ENCODE data around the gene SERTAD2.
A peak's percentile ranks its signal among the peaks of the same experiment; 100 is the strongest.

SERTAD2 gene

DNA sequence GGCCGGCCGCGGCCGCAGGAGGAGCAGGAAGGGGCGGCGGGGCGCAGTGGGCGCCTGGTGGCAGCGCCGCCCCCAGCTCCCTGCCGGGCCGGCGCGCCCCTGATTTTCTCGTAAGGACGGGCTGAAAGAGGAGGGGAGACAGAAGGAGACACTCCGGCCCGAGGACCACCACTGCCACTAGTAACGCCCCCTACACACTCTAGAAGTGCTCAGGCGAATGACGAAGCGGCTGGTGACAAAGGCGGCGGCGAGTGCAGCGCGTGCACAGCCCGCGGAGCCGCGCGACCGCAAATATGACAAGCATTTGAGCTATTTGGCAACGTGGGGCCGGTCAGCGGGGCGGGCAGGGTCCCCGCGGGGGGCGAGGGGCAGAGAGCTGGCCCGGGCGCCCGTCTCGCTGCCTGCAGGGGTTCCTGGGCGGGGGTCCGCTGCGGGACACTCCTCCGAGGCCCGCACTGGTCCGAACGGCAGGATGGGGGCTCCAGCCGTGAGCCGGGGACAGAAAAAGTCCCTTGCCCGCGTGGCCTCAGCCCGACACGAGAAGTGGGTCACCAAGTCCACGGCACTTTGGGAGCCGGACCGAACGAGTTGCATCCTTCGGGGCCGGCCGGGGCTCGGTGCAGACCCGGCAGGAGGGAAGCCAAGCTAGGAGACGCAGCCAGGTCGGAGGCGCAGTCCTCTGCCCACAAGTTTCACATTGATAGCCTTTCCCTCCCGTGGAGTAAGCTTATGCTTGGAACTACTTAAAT, 524 bp upstream of the SERTAD2 start:
- TF ChIP-seq TAF1 (IDR thresholded peaks at IDR 0.05; ENCODE audit: borderline replicate concordance, insufficient read depth, low read length) (no peak), SIN3A (IDR thresholded peaks at IDR 0.05; ENCODE audit: borderline replicate concordance, insufficient read depth, low read length) (no peak), POLR2AphosphoS5 (IDR thresholded peaks at IDR 0.05; ENCODE audit: low read depth, low read length) (peak; percentile 55), FOXP2 (optimal IDR thresholded peaks at IDR 0.05; ENCODE audit: borderline replicate concordance, extremely low read depth, extremely low read length, insufficient read depth) (no peak)
- TF ChIP-seq, protein P1, sequence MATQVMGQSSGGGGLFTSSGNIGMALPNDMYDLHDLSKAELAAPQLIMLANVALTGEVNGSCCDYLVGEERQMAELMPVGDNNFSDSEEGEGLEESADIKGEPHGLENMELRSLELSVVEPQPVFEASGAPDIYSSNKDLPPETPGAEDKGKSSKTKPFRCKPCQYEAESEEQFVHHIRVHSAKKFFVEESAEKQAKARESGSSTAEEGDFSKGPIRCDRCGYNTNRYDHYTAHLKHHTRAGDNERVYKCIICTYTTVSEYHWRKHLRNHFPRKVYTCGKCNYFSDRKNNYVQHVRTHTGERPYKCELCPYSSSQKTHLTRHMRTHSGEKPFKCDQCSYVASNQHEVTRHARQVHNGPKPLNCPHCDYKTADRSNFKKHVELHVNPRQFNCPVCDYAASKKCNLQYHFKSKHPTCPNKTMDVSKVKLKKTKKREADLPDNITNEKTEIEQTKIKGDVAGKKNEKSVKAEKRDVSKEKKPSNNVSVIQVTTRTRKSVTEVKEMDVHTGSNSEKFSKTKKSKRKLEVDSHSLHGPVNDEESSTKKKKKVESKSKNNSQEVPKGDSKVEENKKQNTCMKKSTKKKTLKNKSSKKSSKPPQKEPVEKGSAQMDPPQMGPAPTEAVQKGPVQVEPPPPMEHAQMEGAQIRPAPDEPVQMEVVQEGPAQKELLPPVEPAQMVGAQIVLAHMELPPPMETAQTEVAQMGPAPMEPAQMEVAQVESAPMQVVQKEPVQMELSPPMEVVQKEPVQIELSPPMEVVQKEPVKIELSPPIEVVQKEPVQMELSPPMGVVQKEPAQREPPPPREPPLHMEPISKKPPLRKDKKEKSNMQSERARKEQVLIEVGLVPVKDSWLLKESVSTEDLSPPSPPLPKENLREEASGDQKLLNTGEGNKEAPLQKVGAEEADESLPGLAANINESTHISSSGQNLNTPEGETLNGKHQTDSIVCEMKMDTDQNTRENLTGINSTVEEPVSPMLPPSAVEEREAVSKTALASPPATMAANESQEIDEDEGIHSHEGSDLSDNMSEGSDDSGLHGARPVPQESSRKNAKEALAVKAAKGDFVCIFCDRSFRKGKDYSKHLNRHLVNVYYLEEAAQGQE (IDR thresholded peaks at IDR 0.05; ENCODE audit: insufficient read depth in 1 of 2, low read depth in 2 of 2, low read length in 2 of 2), result no peak

DNA sequence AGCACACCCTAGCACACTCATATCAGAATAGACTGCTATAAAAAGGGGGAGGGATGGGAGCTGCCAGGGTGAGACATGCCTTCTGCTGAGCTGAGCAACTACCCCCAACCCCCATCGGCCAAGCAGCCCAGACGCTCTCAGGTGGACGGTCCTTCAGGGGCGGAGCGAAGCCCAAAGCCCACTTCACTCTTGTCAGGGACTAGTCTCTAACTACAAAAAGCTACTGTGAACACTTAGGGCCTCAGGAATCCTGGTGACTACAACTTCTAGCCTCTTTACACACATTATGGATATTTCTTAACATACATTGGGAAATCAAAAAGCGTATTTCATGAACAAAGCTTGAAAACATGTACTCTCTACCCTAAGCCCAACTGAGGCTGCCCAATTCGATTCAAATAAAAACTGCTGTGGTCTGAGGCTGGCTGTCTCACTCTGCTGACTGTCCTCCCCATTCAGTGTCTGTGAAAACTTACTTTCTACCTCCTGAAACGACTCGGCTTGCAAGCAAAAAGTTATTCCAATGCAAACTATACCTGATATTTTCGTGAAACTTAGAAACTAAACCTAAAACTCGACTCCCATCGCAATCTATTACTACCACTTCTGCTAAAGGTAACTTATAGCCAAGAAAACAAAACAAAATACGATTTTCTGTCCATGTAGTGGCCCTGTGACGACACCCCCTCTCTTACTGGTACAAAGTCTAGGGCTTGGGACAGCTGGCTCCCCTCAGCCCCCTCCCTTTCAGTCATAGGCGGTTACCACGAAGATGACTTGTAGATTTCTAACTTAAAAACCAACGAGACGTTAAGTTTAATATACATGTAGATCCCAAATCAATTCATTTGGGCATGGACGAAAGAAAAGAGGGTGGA, 1.2 kb downstream of the SERTAD2 start:
- TF ChIP-seq TAF1 (IDR thresholded peaks at IDR 0.05; ENCODE audit: borderline replicate concordance, insufficient read depth, low read length) (no peak), POLR2AphosphoS5 (IDR thresholded peaks at IDR 0.05; ENCODE audit: low read depth, low read length) (no peak), FOXP2 (optimal IDR thresholded peaks at IDR 0.05; ENCODE audit: borderline replicate concordance, extremely low read depth, extremely low read length, insufficient read depth) (no peak), SIN3A (IDR thresholded peaks at IDR 0.05; ENCODE audit: borderline replicate concordance, insufficient read depth, low read length) (no peak)
- TF ChIP-seq, protein P1 (IDR thresholded peaks at IDR 0.05; ENCODE audit: insufficient read depth in 1 of 2, low read depth in 2 of 2, low read length in 2 of 2), result no peak

DNA sequence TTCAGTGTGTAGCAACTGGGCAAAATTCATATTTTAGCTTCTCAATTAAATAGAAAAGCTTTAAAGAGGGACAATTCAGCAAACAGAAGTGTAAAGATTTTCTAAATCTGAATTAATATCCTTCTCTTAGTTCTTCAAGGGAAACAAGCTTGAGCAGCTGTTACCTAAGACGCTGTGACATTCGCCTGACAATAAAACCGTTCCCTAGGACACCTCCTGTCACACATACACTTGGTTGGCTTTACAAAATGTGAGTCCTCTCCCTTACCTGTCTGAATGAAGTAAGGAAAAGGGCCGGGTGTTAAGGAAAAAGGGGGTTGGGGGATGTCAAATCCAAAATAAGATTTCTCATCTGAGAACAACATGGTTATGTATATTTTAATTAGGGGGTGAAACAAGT, 2.1 kb downstream of the SERTAD2 start:
- TF ChIP-seq FOXP2 (optimal IDR thresholded peaks at IDR 0.05; ENCODE audit: borderline replicate concordance, extremely low read depth, extremely low read length, insufficient read depth), result no peak
- TF ChIP-seq POLR2AphosphoS5 (IDR thresholded peaks at IDR 0.05; ENCODE audit: low read depth, low read length), result no peak

DNA sequence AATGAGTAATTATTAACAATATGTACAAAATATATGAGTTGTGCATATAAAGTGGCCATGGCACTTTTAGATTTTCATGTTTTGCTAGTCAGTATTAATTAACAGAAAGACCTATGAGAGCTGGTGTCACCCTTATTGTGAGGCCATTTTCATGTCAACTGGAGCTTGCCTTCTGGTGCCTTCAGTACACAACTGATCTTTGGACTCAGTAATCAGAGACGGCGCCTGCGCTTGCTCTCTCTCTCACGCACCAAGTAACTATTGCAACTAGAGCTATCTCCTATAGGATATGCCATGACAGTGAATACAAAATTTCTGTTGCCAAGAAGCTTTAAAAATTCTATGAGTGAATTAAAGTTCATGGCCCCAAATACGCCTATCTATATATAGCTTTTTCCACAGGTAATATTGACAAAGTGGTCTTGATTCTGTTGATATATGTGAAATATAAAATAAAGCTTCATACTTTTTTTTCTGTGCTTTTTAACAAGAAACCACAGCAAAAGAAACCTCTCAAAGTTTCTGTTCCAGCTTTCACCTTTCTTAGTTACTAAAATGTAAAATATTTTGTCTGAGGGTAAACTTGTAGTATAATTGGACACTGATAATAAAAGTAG, 2.9 kb downstream of the SERTAD2 start:
- TF ChIP-seq, protein P1 (IDR thresholded peaks at IDR 0.05; ENCODE audit: insufficient read depth in 1 of 2, low read depth in 2 of 2, low read length in 2 of 2), result no peak
- TF ChIP-seq SIN3A (IDR thresholded peaks at IDR 0.05; ENCODE audit: borderline replicate concordance, insufficient read depth, low read length) (no peak), POLR2AphosphoS5 (IDR thresholded peaks at IDR 0.05; ENCODE audit: low read depth, low read length) (no peak), FOXP2 (optimal IDR thresholded peaks at IDR 0.05; ENCODE audit: borderline replicate concordance, extremely low read depth, extremely low read length, insufficient read depth) (no peak), TAF1 (IDR thresholded peaks at IDR 0.05; ENCODE audit: borderline replicate concordance, insufficient read depth, low read length) (no peak)

DNA sequence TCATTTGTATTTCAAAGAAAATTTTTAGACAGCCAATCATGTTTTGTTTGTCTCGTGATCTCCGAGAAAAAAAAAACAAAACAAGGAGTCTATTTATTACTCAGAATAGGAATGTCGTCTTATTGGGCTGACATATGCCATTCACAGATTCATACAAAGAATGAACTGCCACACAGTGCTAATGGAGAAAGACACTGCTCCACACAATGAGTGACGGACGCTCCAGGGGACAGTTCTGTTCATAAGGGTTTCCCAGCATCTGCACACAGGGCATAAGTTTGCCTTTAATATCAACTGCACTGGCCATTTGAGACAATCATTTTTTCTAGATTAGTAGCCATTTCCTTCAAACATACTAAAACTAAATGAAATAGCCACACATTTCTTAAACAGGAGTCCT, 3.4 kb downstream of the SERTAD2 start:
- no peak for TF ChIP-seq SIN3A (IDR thresholded peaks at IDR 0.05; ENCODE audit: borderline replicate concordance, insufficient read depth, low read length)
- no peak for TF ChIP-seq FOXP2 (optimal IDR thresholded peaks at IDR 0.05; ENCODE audit: borderline replicate concordance, extremely low read depth, extremely low read length, insufficient read depth)
- TF ChIP-seq, protein P1 (IDR thresholded peaks at IDR 0.05; ENCODE audit: insufficient read depth in 1 of 2, low read depth in 2 of 2, low read length in 2 of 2), result no peak
- no peak for TF ChIP-seq TAF1 (IDR thresholded peaks at IDR 0.05; ENCODE audit: borderline replicate concordance, insufficient read depth, low read length)
- TF ChIP-seq POLR2AphosphoS5 (IDR thresholded peaks at IDR 0.05; ENCODE audit: low read depth, low read length), result no peak

Data from PFSK-1 (cell line).